Suprapubic skin (tissue), 4 donors: ENCODE results near the gene RGS17. TPM values are rescaled to one million over a fixed set of nuclear protein-coding genes. Genes with fewer than 3 reads are reported as not detected.

Experiments used
- DNase-seq, 2 donors: peaks; one replicate each; pipeline ENCODE4 v3.0.0-alpha.2; 2019; ENCODE audit warnings: low spot score in 2 of 2
- H3K27ac ChIP-seq: fragments of 200-600 bp; sonication (generic); one replicate; pipeline ENCODE4 v1.5.1; 2019
- H3K27me3 ChIP-seq: fragments of 200-600 bp; sonication (generic); one replicate; pipeline ENCODE4 v1.5.1; 2019
- H3K36me3 ChIP-seq: fragments of 200-600 bp; sonication (generic); one replicate; pipeline ENCODE4 v1.5.1; 2019
- H3K4me1 ChIP-seq: fragments of 200-600 bp; sonication (generic); one replicate; pipeline ENCODE4 v1.5.1; 2019
- H3K4me3 ChIP-seq: fragments of 200-600 bp; sonication (generic); one replicate; pipeline ENCODE4 v1.5.1; 2019; ENCODE audit warnings: mild to moderate bottlenecking
- H3K9me3 ChIP-seq: fragments of 200-600 bp; sonication (generic); one replicate; pipeline ENCODE4 v1.5.1; 2019
- EP300 ChIP-seq: sonication (generic); formaldehyde crosslinking; IDR thresholded peaks from one replicate; pipeline ENCODE4 v1.6.1; 2017; ENCODE audit warnings: antibody characterized with exemption
- POLR2A ChIP-seq, 2 donors: fragments of 450-650 bp; IDR thresholded peaks; one replicate each; pipeline ENCODE4 v1.6.1; 2017; ENCODE audit warnings: antibody characterized with exemption in 2 of 2, mild to moderate bottlenecking in 2 of 2, moderate library complexity in 2 of 2
- POLR2AphosphoS5 ChIP-seq, 3 donors: sonication (generic); formaldehyde crosslinking; IDR thresholded peaks; one replicate each; pipeline ENCODE4 v1.6.1; 2017; ENCODE audit warnings: antibody characterized with exemption in 3 of 3
- WGBS: methylation state at CpG from one replicate; pipeline ENCODE4 v1.1.5; 2018; 5-methylcytosine and 5-hydroxymethylcytosine counted together
- total RNA-seq, 4 donors: library from RNA; depleted of rRNA; stranded (reverse); fragments of >200 nt; gene quantifications; one replicate each; pipeline ENCODE4 v1.1.0, GENCODE V29; 2016
- TF ChIP-seq, protein P1 (sequence below), 2 donors: fragments of 200-600 bp in 1 of 2; fragments of 450-650 bp in 1 of 2; sonication (generic) in 1 of 2; IDR thresholded peaks; one replicate each; pipeline ENCODE4 v1.5.1; 2016 to 2019; ENCODE audit warnings: antibody characterized with exemption in 2 of 2, mild to moderate bottlenecking in 1 of 2, moderate library complexity in 1 of 2

Gene RGS17
- 1 to 10 TPM in 1 of 4 donors, under 1 TPM in 3; 0.08 to 1.8 (median 0.26) TPM for total RNA-seq

DNA sequence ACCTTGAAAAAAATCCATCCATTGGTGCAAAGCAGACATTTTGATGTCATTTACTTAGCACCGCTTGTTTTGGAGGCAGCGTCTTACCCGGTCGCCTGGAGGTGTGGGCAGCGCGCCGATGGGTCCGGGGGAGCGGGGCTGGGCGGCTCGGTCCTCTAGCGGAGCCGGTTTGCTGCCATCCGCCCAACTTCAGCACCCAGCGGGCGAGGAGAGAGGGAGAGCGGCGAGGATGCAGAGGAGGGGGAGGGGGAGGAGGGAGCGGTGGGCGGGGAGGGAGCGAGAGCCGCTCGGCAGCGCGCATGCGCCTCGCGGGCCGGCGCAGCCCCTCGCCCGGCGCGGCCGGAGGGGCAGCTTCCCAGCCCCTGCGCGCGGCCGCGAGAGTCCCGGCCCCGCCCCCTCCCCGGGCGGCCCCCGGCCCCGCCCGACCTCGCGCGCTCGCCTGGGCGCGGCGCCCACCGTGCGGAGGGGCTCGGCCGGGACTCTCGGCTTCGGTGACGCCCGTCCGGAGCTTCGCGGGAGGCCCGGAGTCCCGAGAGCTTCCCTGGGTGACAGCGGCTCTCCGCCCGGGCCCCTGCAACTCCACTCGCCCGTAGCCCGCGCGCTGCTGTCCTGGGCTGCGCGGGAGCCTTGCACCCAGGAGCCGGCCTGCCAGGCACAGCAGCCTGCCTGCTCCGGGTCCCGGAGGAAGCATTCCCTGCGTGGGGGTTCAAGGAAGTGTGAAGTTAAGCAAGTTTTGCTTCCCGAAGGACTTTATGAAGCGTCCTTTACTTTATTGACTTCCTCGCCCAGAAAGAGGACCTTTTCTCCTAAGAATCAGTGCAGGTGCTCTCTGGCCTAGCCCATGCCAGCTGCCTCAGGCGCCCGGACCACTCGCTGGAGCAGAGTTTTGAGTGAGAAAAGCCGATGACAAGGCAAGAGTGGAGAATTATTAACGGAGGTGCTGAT, at the start of gene RGS17:
TSS of gene RGS17 (minus strand) at position 246 of the 945 bp plus-strand sequence. CDS start 87,264 bp downstream, outside the sequence.
- no peaks in the 10 kb centered on the region for H3K9me3 ChIP-seq
- WGBS, result 11% methylated on average over 21 of the region's 89 CpGs
- H3K36me3 ChIP-seq, result no peaks in the 10 kb centered on the region
- H3K27me3 ChIP-seq, result peaks cover 32% of the 10 kb centered on the region
- peak in 1 of 2 donors; percentile 71 for DNase-seq
- TF ChIP-seq POLR2A (IDR thresholded peaks at IDR 0.05) (no peak), POLR2AphosphoS5 (IDR thresholded peaks at IDR 0.05) (no peak), EP300 (no peak)
- TF ChIP-seq, protein P1, sequence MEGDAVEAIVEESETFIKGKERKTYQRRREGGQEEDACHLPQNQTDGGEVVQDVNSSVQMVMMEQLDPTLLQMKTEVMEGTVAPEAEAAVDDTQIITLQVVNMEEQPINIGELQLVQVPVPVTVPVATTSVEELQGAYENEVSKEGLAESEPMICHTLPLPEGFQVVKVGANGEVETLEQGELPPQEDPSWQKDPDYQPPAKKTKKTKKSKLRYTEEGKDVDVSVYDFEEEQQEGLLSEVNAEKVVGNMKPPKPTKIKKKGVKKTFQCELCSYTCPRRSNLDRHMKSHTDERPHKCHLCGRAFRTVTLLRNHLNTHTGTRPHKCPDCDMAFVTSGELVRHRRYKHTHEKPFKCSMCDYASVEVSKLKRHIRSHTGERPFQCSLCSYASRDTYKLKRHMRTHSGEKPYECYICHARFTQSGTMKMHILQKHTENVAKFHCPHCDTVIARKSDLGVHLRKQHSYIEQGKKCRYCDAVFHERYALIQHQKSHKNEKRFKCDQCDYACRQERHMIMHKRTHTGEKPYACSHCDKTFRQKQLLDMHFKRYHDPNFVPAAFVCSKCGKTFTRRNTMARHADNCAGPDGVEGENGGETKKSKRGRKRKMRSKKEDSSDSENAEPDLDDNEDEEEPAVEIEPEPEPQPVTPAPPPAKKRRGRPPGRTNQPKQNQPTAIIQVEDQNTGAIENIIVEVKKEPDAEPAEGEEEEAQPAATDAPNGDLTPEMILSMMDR (IDR thresholded peaks at IDR 0.05), result no peak
- H3K4me3 ChIP-seq, result peak within 1 kb of the TSS; percentile 59
- H3K4me1 ChIP-seq, result peaks cover 22% of the 10 kb centered on the region
- H3K27ac ChIP-seq, result no peak within 1 kb of the TSS

DNA sequence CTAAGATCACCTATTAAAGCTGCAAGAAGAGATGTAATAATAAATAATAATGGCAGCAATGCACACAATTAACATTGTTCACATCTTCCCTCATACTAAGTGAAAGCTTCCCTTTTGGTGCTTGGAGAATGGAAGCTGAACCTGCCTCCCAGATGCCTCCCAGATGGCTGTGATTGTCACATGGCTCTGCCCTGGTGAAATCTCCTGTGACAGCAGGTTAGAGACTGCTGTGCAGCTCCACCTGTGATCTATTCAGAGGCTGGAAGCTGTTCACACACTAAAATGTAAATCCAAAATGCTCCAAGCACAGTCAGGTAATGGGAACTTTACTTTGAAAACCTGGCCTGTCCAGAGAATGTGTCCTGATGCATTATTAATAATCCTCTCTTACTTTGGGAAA, 41.7 kb upstream of the RGS17 start:
- DNase-seq, result no peak
- Histone ChIP-seq H3K27me3 (no peaks in the 10 kb centered on the region), H3K4me1 (no peaks in the 10 kb centered on the region), H3K4me3 (no peak overlapping the region), H3K9me3 (no peaks in the 10 kb centered on the region), H3K27ac (no peak overlapping the region), H3K36me3 (no peaks in the 10 kb centered on the region)
- no peak for TF ChIP-seq POLR2A (IDR thresholded peaks at IDR 0.05)
- no peak for TF ChIP-seq EP300

DNA sequence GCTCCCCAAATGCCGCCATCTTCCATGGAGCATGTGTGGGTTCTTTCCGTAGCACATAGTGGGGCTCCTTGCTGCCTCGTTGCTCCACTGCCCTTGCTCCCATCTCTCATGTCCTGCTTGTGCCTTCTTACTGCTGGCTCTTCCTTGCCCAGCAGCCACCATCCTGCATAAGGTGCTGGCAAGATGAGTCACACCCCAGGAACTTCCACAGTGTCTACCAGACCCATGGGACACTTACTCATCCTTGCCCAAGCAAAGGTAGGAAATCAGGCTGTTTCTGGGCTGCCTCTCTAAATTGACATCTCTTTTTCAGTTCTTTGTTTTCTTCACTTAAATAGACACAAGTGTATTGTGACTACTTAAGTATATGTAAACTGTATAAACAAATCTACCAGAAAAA, 39.4 kb upstream of the RGS17 start:
- DNase-seq, result no peak
- Histone ChIP-seq H3K9me3 (no peaks in the 10 kb centered on the region), H3K27ac (no peak overlapping the region), H3K27me3 (no peaks in the 10 kb centered on the region), H3K36me3 (no peaks in the 10 kb centered on the region), H3K4me1 (no peaks in the 10 kb centered on the region), H3K4me3 (no peak overlapping the region)
- WGBS, result 65% methylated on average over 3 of the region's 3 CpGs
- TF ChIP-seq POLR2AphosphoS5 (IDR thresholded peaks at IDR 0.05) (no peak), POLR2A (IDR thresholded peaks at IDR 0.05) (no peak)
- TF ChIP-seq, protein P1 (IDR thresholded peaks at IDR 0.05), result no peak

DNA sequence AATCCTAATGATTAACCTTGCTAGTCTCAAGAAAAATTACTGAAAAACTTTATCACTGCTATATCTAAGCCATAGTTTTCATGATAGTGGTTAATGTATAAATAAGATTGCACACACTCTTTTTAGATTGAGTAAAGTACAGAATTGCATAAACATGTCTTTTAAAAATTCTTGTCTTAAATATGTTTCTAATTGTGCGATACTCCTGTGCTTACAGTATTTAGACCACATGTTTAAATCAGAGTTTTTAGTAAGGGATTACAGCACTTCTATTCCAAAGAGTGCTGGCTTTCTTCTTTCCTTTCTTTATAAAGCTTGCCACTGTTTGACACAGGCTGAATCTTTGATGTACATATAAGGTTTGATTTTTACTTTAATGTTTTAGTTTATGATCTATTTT, 36.8 kb upstream of the RGS17 start:
- H3K36me3 ChIP-seq, result no peaks in the 10 kb centered on the region
- WGBS, result 70% methylated on average over 1 of the region's 1 CpG
- no peaks in the 10 kb centered on the region for H3K9me3 ChIP-seq
- H3K4me3 ChIP-seq, result no peak overlapping the region
- no peaks in the 10 kb centered on the region for H3K4me1 ChIP-seq
- TF ChIP-seq POLR2A (IDR thresholded peaks at IDR 0.05) (no peak), POLR2AphosphoS5 (IDR thresholded peaks at IDR 0.05) (no peak), EP300 (no peak)
- TF ChIP-seq, protein P1 (IDR thresholded peaks at IDR 0.05), result no peak
- H3K27ac ChIP-seq, result no peak overlapping the region
- no peaks in the 10 kb centered on the region for H3K27me3 ChIP-seq
- no peak for DNase-seq

GRCh38 chr6:153167061-153167891, 36.2 kb upstream of the RGS17 start:
- Histone ChIP-seq H3K27ac (no peak overlapping the region), H3K4me3 (no peak overlapping the region), H3K9me3 (no peaks in the 10 kb centered on the region), H3K27me3 (no peaks in the 10 kb centered on the region), H3K36me3 (no peaks in the 10 kb centered on the region), H3K4me1 (no peaks in the 10 kb centered on the region)
- no peak for TF ChIP-seq EP300
- TF ChIP-seq, protein P1 (IDR thresholded peaks at IDR 0.05), result no peak
- no peak for TF ChIP-seq POLR2A (IDR thresholded peaks at IDR 0.05)
- no peak for TF ChIP-seq POLR2AphosphoS5 (IDR thresholded peaks at IDR 0.05)
- no peak for DNase-seq
- 59% methylated on average over 9 of the region's 9 CpGs for WGBS
